Measurements from ENCODE around the gene GRXCR1. TPM values are rescaled to one million over a fixed set of nuclear protein-coding genes. Genes with fewer than 3 reads are reported as not detected.

Gene GRXCR1
- total RNA-seq (ENCODE audit: unreplicated experiment) = not detected
- long read RNA-seq = 0 reads

- Mint-ChIP-seq H3K27me3 (ENCODE audit: unreplicated experiment) (no peaks in the 10 kb centered on the region), H3K36me3 (ENCODE audit: unreplicated experiment) (peaks cover 4% of the 10 kb centered on the region), H3K27ac (ENCODE audit: unreplicated experiment) (no peak within 1 kb of the TSS), H3K4me3 (ENCODE audit: unreplicated experiment) (no peak within 1 kb of the TSS), H3K9me3 (ENCODE audit: unreplicated experiment) (no peaks in the 10 kb centered on the region), H3K4me1 (ENCODE audit: low read depth, unreplicated experiment) (no peaks in the 10 kb centered on the region)
- DNase-seq = no peak
- no peak for TF ChIP-seq CTCF (IDR thresholded peaks at IDR 0.05; ENCODE audit: partially characterized antibody, unreplicated experiment)
These were observed at the start of gene GRXCR1 for GRCh38 chr4:42892413-42892812. Gene GRXCR1 (plus strand): TSS chr4:42892713. CDS start chr4:42893267, 554 bp downstream.

GRCh38 chr4:42843694-42844093, 48.8 kb upstream of the GRXCR1 start:
- no peak for DNase-seq
- no peaks in the 10 kb centered on the region for H3K36me3 Mint-ChIP-seq (ENCODE audit: unreplicated experiment)
- peak overlapping the region; percentile 14 for H3K27ac Mint-ChIP-seq (ENCODE audit: unreplicated experiment)
- H3K27me3 Mint-ChIP-seq (ENCODE audit: unreplicated experiment) = peaks cover 2% of the 10 kb centered on the region
- no peak overlapping the region for H3K4me3 Mint-ChIP-seq (ENCODE audit: unreplicated experiment)
- H3K4me1 Mint-ChIP-seq (ENCODE audit: low read depth, unreplicated experiment) = peaks cover 5% of the 10 kb centered on the region
- H3K9me3 Mint-ChIP-seq (ENCODE audit: unreplicated experiment) = no peaks in the 10 kb centered on the region
- TF ChIP-seq CTCF (IDR thresholded peaks at IDR 0.05; ENCODE audit: partially characterized antibody, unreplicated experiment) = no peak

GRCh38 chr4:42844422-42845070, 48.0 kb upstream of the GRXCR1 start:
- peaks cover 5% of the 10 kb centered on the region for H3K4me1 Mint-ChIP-seq (ENCODE audit: low read depth, unreplicated experiment)
- H3K27me3 Mint-ChIP-seq (ENCODE audit: unreplicated experiment) = peaks cover 2% of the 10 kb centered on the region
- DNase-seq = no peak
- TF ChIP-seq CTCF (IDR thresholded peaks at IDR 0.05; ENCODE audit: partially characterized antibody, unreplicated experiment) = no peak
- H3K36me3 Mint-ChIP-seq (ENCODE audit: unreplicated experiment) = no peaks in the 10 kb centered on the region
- no peak overlapping the region for H3K4me3 Mint-ChIP-seq (ENCODE audit: unreplicated experiment)
- H3K9me3 Mint-ChIP-seq (ENCODE audit: unreplicated experiment) = no peaks in the 10 kb centered on the region
- H3K27ac Mint-ChIP-seq (ENCODE audit: unreplicated experiment) = no peak overlapping the region

GRCh38 chr4:42845586-42845985, 46.9 kb upstream of the GRXCR1 start:
- Mint-ChIP-seq H3K27ac (ENCODE audit: unreplicated experiment) (no peak overlapping the region), H3K27me3 (ENCODE audit: unreplicated experiment) (peaks cover 2% of the 10 kb centered on the region), H3K9me3 (ENCODE audit: unreplicated experiment) (no peaks in the 10 kb centered on the region), H3K4me1 (ENCODE audit: low read depth, unreplicated experiment) (peaks cover 5% of the 10 kb centered on the region), H3K4me3 (ENCODE audit: unreplicated experiment) (no peak overlapping the region), H3K36me3 (ENCODE audit: unreplicated experiment) (no peaks in the 10 kb centered on the region)
- no peak for DNase-seq
- no peak for TF ChIP-seq CTCF (IDR thresholded peaks at IDR 0.05; ENCODE audit: partially characterized antibody, unreplicated experiment)

GRCh38 chr4:42855779-42856178, 36.7 kb upstream of the GRXCR1 start:
- Mint-ChIP-seq H3K4me1 (ENCODE audit: low read depth, unreplicated experiment) (no peaks in the 10 kb centered on the region), H3K9me3 (ENCODE audit: unreplicated experiment) (no peaks in the 10 kb centered on the region)
- TF ChIP-seq CTCF (IDR thresholded peaks at IDR 0.05; ENCODE audit: partially characterized antibody, unreplicated experiment) = no peak

More at GRCh38 chr4:42855779-42856178, 36.7 kb upstream of the GRXCR1 start:
- Mint-ChIP-seq H3K27ac (ENCODE audit: unreplicated experiment) (no peak overlapping the region), H3K27me3 (ENCODE audit: unreplicated experiment) (no peaks in the 10 kb centered on the region), H3K4me3 (ENCODE audit: unreplicated experiment) (no peak overlapping the region), H3K36me3 (ENCODE audit: unreplicated experiment) (peaks cover 9% of the 10 kb centered on the region)
- DNase-seq = no peak

All from glutamatergic neuron (in vitro differentiated cells).